ENCODE results near the gene SCGN. TPM values are rescaled to one million over a fixed set of nuclear protein-coding genes. Genes with fewer than 3 reads are reported as not detected.
A peak's percentile ranks its signal among the peaks of the same experiment; 100 is the strongest.

Gene SCGN
- total and polyA plus RNA-seq, 9 of the 15 experiments (the other 6 are each of a cell fraction or from before 2014, with no cell fraction given), result not detected

- DNase-seq (ENCODE audit: extremely low read depth in 1 of 4, low spot score in 3 of 4) (no peak), ATAC-seq (no peak), FAIRE-seq (no peak)
- TF ChIP-seq NCOR1 (IDR thresholded peaks at IDR 0.05) (no peak), NCOA2 (IDR thresholded peaks at IDR 0.05; ENCODE audit: partially characterized antibody in 2 of 2) (no peak), ZMIZ1 (IDR thresholded peaks at IDR 0.05; ENCODE audit: low read depth in 2 of 2, low read length in 2 of 2) (no peak), ZNF124 (CRISPR knock-in tag; IDR thresholded peaks at IDR 0.05) (no peak), ZNF12 (CRISPR knock-in tag; IDR thresholded peaks at IDR 0.05) (no peak)
- Histone ChIP-seq H3K9me1 (ENCODE audit: control insufficient read depth, insufficient read depth, low read length) (no peaks in the 10 kb centered on the region), H4K20me1 (replicated peaks; ENCODE audit: control insufficient read depth, insufficient read depth, low read length) (no peaks in the 10 kb centered on the region), H2AFZ (ENCODE audit: low read depth, low read length) (peak overlapping the region; percentile 75), H3K4me3 (no peak overlapping the region), H3K27ac (ENCODE audit: extremely low read depth, low read depth, low read length) (no peak overlapping the region), H3K9ac (ENCODE audit: insufficient read depth in 1 of 2, low read depth in 2 of 2, low read length in 2 of 2) (no peak overlapping the region), H3K4me1 (replicated peaks in 1 of 2; ENCODE audit: control insufficient read depth in 2 of 2, insufficient read depth in 2 of 2, low read length in 2 of 2) (peaks cover 0 to 7% of the 10 kb centered on the region in 2 experiments; a peak in 2 of 5 replicates), H3K27me3 (ENCODE audit: control insufficient read depth in 2 of 2, insufficient read depth in 2 of 2, low read length in 2 of 2) (no peaks in the 10 kb centered on the region), H3K4me2 (ENCODE audit: insufficient read depth, low read length) (no peak overlapping the region), H3K9me3 (replicated peaks; ENCODE audit: control insufficient read depth, insufficient read depth, low read depth, low read length) (no peaks in the 10 kb centered on the region), H3K36me3 (ENCODE audit: control insufficient read depth, insufficient read depth, low read length) (no peaks in the 10 kb centered on the region), H3K79me2 (ENCODE audit: control insufficient read depth, insufficient read depth, low read length) (no peaks in the 10 kb centered on the region)
- ChIA-PET CTCF (ENCODE audit: low intra/inter-chr PET ratio) (no interaction called here), POLR2A (interaction anchor here (0.6 to 1.2 kb wide), 2 partner anchors 10 to 21 kb away, joined by 3 read pairs; no protein-coding TSS in a partner anchor)
- intact Hi-C loops (cut with micrococcal nuclease), result no loop called here
- 34% methylated on average over 2 of the region's 2 CpGs for WGBS (ENCODE audit: insufficient coverage, low coverage, missing lambda C conversion rate)
- in situ Hi-C loops (cut with MboI), result no loop called here
- no TSS peak for BruUV-seq (replicated peaks)
These were observed 48.7 kb downstream of the SCGN start for GRCh38 chr6:25700761-25701160.

All from K562 (cell line).